Central memory CD8-positive, alpha-beta T cell (primary cell): ENCODE results near the gene PAK1.

Experiments
- ATAC-seq: fragments of 150-1000 bp; cut with Tn5 transposase; replicated peaks from 2 replicates; pipeline ENCODE4 v1.10.0; 2022; ENCODE audit warnings: mild to moderate bottlenecking, moderate FRiP score, moderate number of reproducible peaks; ENCODE audit not compliant: poor library complexity, severe bottlenecking; ENCODE audit errors: extremely low read depth
- DNase-seq, 2 donors: peaks; one replicate each; pipeline ENCODE4 v3.0.0; 2021; ENCODE audit warnings: low spot score in 2 of 2
- H3K27ac Mint-ChIP-seq: one replicate; pipeline ENCODE4 v1.8.0; 2022; ENCODE audit warnings: low read depth, mild to moderate bottlenecking, moderate library complexity, mixed read lengths
- H3K27me3 Mint-ChIP-seq: one replicate; pipeline ENCODE4 v1.8.0; 2022; ENCODE audit warnings: mixed read lengths
- H3K36me3 Mint-ChIP-seq: one replicate; pipeline ENCODE4 v1.8.0; 2022; ENCODE audit warnings: mild to moderate bottlenecking, moderate library complexity, mixed read lengths; ENCODE audit not compliant: insufficient read depth
- H3K4me1 Mint-ChIP-seq: one replicate; pipeline ENCODE4 v1.8.0; 2022; ENCODE audit warnings: mixed read lengths
- H3K4me3 Mint-ChIP-seq: one replicate; pipeline ENCODE4 v1.8.0; 2022; ENCODE audit warnings: mild to moderate bottlenecking, moderate library complexity, mixed read lengths
- H3K9me3 Mint-ChIP-seq: one replicate; pipeline ENCODE4 v1.8.0; 2022; ENCODE audit warnings: mixed read lengths

PAK1 gene

DNA sequence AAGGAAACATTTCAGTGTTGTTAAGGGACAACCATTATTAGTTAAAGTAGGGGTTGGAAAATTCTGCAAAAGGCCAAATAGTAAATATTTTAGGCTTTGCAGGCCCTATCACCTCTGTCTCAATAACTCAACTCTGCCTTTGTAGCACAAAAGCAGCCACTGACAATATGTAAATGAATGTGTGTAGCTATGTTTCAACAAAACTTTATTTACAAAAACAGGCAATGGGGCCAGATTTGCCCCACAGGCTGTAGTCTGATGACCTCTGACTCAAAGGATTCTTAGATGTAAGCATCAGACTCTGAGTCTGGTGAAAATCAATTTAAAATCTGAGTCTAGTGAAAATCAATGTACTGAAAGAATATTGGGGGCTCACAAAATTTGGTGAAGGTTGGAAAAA lies 50.3 kb downstream of the PAK1 start:
- H3K27ac Mint-ChIP-seq, result no peak overlapping the region
- DNase-seq, result no peak
- H3K4me1 Mint-ChIP-seq, result no peaks in the 10 kb centered on the region
- H3K4me3 Mint-ChIP-seq, result no peak overlapping the region
- H3K9me3 Mint-ChIP-seq, result no peaks in the 10 kb centered on the region
- H3K27me3 Mint-ChIP-seq, result peaks cover 9% of the 10 kb centered on the region
- H3K36me3 Mint-ChIP-seq, result no peaks in the 10 kb centered on the region
- no peak for ATAC-seq

DNA sequence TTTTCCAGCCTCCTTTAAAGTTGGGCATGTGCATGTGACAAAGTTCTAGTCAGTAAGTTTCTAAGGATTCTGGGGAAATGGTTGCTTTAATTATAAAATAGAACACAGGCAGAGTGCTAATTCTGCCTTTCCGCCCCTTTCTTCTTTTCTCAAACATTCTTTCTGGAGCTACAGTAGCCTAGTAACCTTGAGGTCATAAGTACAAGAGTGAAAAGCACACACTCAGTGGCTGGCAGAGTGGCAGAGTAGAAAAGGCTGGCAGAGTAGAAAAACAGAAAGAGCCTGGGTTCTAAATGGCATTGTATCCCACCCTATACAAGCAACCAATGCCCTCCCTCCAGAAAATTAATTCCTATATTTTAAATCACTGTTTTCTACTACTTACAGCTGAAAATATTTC lies 51.2 kb downstream of the PAK1 start:
- ATAC-seq (no peak), DNase-seq (no peak)
- Mint-ChIP-seq H3K9me3 (no peaks in the 10 kb centered on the region), H3K4me3 (no peak overlapping the region), H3K36me3 (no peaks in the 10 kb centered on the region), H3K4me1 (no peaks in the 10 kb centered on the region), H3K27ac (no peak overlapping the region), H3K27me3 (peaks cover under 1% of the 10 kb centered on the region)

DNA sequence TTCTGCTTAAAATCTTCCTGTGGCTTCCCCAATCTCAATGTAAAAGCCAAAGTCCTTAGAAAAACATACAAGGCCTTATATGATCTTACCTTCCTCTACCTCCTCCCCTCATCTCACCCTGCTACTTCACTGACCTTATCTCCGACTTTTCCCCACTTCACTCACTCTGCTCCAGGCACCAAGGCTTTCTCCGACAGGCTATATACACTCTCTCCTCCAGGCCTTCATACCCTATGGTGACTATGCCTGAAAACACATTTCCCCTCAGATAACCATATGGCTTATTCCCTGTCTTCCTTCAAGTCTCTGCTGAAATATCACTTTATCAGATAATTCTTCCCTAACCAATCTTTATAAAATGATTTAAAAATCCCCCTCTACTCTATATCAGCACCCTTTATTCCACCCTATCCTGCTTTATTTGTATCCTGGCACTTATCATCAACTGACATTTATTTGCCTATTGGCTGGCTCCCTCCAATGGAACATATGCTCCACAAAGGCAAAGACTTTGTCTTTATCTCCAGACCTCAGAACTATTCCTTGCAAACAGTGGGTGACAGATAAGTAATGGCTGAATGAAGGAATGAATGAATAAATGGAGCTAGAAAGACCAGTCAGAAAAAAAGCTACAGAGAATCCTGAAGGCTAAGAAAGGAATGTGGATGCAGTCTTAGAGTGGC lies 52.7 kb downstream of the PAK1 start:
- Mint-ChIP-seq H3K27ac (no peak overlapping the region), H3K27me3 (no peaks in the 10 kb centered on the region), H3K36me3 (no peaks in the 10 kb centered on the region), H3K4me3 (no peak overlapping the region), H3K9me3 (no peaks in the 10 kb centered on the region), H3K4me1 (no peaks in the 10 kb centered on the region)
- DNase-seq, result no peak
- no peak for ATAC-seq

DNA sequence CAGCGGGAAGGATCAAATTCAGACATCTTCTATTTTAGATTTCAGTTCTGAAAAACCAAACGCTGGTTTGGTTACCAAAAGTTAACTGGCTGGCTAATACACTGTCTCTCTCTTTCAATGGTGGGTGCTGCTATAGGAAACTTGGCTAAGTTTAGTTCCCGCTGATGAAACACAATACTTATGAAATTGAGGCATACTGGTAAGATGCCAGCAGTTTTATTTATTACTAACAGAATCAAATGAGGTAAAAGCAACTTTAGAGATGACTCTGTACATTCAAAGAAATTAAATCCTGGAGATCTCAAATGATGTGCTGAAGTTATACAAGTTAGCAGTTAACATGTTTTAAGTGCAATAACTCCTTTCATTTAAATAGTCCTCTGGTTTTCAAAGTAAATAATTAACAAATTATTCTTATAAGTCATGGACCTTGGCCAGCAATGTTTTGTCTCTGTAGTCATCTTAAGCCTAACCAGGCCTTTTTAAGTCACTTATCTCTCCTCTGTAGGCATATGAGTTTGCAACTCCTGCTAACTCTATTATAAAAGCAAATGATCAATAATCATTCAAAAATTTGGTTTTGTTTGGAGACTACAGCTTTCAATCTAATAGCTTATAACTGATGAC lies 54.8 kb downstream of the PAK1 start:
- no peaks in the 10 kb centered on the region for H3K27me3 Mint-ChIP-seq
- no peak for DNase-seq
- ATAC-seq, result no peak
- no peak overlapping the region for H3K27ac Mint-ChIP-seq
- no peak overlapping the region for H3K4me3 Mint-ChIP-seq
- no peaks in the 10 kb centered on the region for H3K4me1 Mint-ChIP-seq
- no peaks in the 10 kb centered on the region for H3K36me3 Mint-ChIP-seq
- no peaks in the 10 kb centered on the region for H3K9me3 Mint-ChIP-seq

GRCh38 chr11:77418155-77418970 lies 55.5 kb downstream of the PAK1 start:
- no peaks in the 10 kb centered on the region for H3K4me1 Mint-ChIP-seq
- no peak overlapping the region for H3K27ac Mint-ChIP-seq
- DNase-seq (no peak), ATAC-seq (no peak)
- no peaks in the 10 kb centered on the region for H3K36me3 Mint-ChIP-seq
- no peaks in the 10 kb centered on the region for H3K27me3 Mint-ChIP-seq
- H3K4me3 Mint-ChIP-seq, result no peak overlapping the region
- H3K9me3 Mint-ChIP-seq, result no peaks in the 10 kb centered on the region

DNA sequence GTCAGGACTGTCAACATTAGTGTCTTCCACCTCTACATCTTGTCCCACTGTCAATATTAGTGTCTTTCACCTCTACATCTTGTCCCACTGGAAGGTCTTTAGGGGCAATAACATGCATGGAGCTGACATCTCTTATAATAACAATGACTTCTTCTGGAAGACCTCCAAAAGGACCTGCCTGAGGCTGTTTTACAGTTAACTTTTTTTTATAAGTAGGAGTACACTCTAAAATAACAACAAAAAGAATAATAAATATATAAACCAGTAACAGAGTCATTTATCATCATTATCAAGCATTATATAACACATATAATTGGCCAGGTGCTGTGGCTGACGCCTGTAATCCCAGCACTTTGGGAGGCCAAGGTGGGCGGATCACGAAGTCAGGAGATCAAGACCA lies 57.5 kb downstream of the PAK1 start:
- Mint-ChIP-seq H3K36me3 (no peaks in the 10 kb centered on the region), H3K4me1 (peaks cover 16% of the 10 kb centered on the region), H3K27ac (no peak overlapping the region), H3K9me3 (no peaks in the 10 kb centered on the region), H3K27me3 (no peaks in the 10 kb centered on the region), H3K4me3 (no peak overlapping the region)
- ATAC-seq, result no peak
- DNase-seq, result no peak

GRCh38 chr11:77413850-77414460 lies 59.9 kb downstream of the PAK1 start:
- peaks cover 2% of the 10 kb centered on the region for H3K36me3 Mint-ChIP-seq
- no peak for DNase-seq
- ATAC-seq, result no peak
- peaks cover 35% of the 10 kb centered on the region for H3K4me1 Mint-ChIP-seq
- no peak overlapping the region for H3K27ac Mint-ChIP-seq
- H3K27me3 Mint-ChIP-seq, result no peaks in the 10 kb centered on the region
- no peak overlapping the region for H3K4me3 Mint-ChIP-seq
- H3K9me3 Mint-ChIP-seq, result no peaks in the 10 kb centered on the region

DNA sequence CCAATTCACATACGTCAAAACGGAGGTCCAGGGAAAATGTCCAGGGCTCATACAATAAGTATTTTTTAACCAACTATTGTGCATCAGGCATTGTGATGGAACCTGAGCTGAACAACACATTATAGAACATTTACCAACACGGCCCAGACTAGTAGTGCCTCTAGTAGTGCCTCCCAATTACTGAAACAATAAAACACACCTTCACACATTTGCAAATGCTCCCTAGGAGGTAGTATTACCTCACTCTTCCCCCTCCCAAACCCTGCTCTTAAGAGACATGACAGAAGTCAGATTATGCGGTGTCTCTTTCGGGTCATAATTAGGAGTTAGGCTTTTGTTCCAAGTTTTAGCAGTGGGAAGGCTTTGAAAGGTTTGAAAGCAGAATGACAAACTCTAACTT lies 61.1 kb downstream of the PAK1 start:
- ATAC-seq (no peak), DNase-seq (no peak)
- Mint-ChIP-seq H3K27me3 (no peaks in the 10 kb centered on the region), H3K27ac (peak overlapping the region; percentile 50), H3K4me3 (peak overlapping the region; percentile 92), H3K4me1 (peaks cover 35% of the 10 kb centered on the region), H3K36me3 (peaks cover 2% of the 10 kb centered on the region), H3K9me3 (no peaks in the 10 kb centered on the region)

DNA sequence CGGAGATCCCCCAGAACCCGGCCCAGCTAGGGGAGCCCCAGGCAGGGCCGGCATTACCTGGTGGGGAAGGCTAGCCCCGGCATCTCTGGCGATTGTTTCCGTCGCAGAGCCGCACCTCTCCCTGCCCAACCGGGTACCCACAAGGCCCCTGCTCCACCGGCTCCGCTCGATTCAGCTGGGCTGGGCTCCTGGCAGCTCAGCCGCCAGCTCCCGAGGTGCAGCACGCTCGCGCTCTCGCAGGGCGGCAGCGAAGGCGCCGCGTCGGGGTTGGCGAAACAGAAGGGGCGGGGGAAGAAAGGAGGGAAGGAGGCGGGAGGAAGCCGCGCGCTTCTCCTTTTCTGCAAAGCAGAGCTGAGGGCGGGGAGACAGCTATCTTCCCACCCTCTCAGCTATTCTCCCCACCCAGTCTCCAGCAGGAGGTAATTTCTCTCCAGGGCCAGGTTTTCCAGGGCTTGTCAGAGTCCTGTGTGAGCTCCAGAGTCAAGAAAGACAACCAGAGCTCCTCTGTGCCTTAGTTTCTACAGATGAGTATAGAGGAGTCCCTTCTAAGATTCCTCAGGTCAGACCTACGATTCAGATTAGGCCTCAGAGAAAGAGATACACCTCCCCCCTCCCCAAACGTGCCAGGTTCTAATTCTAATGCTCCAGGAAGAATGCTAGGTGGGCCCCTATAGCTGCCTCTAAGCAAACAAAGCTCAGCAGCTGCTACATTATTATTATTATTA lies 62.0 kb downstream of the PAK1 start:
- peak overlapping the region; percentile 92 for H3K4me3 Mint-ChIP-seq

GRCh38 chr11:77411137-77411707 lies 62.7 kb downstream of the PAK1 start:
- H3K4me3 Mint-ChIP-seq, result peak overlapping the region; percentile 92
- H3K9me3 Mint-ChIP-seq, result no peaks in the 10 kb centered on the region
- DNase-seq (peak in 1 of 2 donors; percentile 16), ATAC-seq (peak; percentile 58)
- H3K36me3 Mint-ChIP-seq, result peaks cover 2% of the 10 kb centered on the region
- H3K4me1 Mint-ChIP-seq, result peaks cover 35% of the 10 kb centered on the region
- H3K27ac Mint-ChIP-seq, result peak overlapping the region; percentile 50
- H3K27me3 Mint-ChIP-seq, result no peaks in the 10 kb centered on the region

More for the DNA sequence above, 62.0 kb downstream of the PAK1 start:
- H3K4me1 Mint-ChIP-seq, result peaks cover 35% of the 10 kb centered on the region
- H3K36me3 Mint-ChIP-seq, result peaks cover 2% of the 10 kb centered on the region
- H3K27me3 Mint-ChIP-seq, result no peaks in the 10 kb centered on the region
- peak overlapping the region; percentile 50 for H3K27ac Mint-ChIP-seq
- DNase-seq (peak; percentile 61), ATAC-seq (peak; percentile 96)
- no peaks in the 10 kb centered on the region for H3K9me3 Mint-ChIP-seq

GRCh38 chr11:77410076-77410827 lies 63.6 kb downstream of the PAK1 start:
- peak overlapping the region; percentile 92 for H3K4me3 Mint-ChIP-seq
- ATAC-seq, result no peak
- no peaks in the 10 kb centered on the region for H3K27me3 Mint-ChIP-seq
- H3K36me3 Mint-ChIP-seq, result peaks cover 2% of the 10 kb centered on the region
- H3K4me1 Mint-ChIP-seq, result peaks cover 35% of the 10 kb centered on the region
- H3K27ac Mint-ChIP-seq, result peak overlapping the region; percentile 50
- no peak for DNase-seq
- H3K9me3 Mint-ChIP-seq, result no peaks in the 10 kb centered on the region
